ENCODE results near the gene VSTM2L.

The VSTM2L gene

GRCh38 chr20:37856932-37857660 is 45.8 kb upstream of the VSTM2L start:
- Histone ChIP-seq H3K27me3 (ENCODE audit: insufficient read depth, low read length) (no peaks in the 10 kb centered on the region), H3K36me3 (ENCODE audit: insufficient read depth, low read length) (peaks cover 35% of the 10 kb centered on the region), H3K4me2 (ENCODE audit: low read length) (no peak overlapping the region), H3K9me2 (ENCODE audit: low read depth, low read length) (no peaks in the 10 kb centered on the region), H3K79me2 (ENCODE audit: insufficient read depth, low read length) (no peaks in the 10 kb centered on the region), H3K9ac (ENCODE audit: low read length) (no peak overlapping the region), H4K20me1 (ENCODE audit: insufficient read depth, low read length) (no peaks in the 10 kb centered on the region), H2AFZ (ENCODE audit: low read length) (no peak overlapping the region), H3K27ac (ENCODE audit: low read depth, low read length, poor library complexity, severe bottlenecking) (no peak overlapping the region), H3K4me3 (ENCODE audit: low read depth, low read length, poor library complexity, severe bottlenecking) (no peak overlapping the region), H3K4me1 (ENCODE audit: insufficient read depth, low read length, severe bottlenecking) (peaks cover 5% of the 10 kb centered on the region), H3K9me3 (ENCODE audit: low read length) (no peaks in the 10 kb centered on the region), H3F3A (ENCODE audit: insufficient read depth, low read length) (no peaks in the 10 kb centered on the region)
- TF ChIP-seq EZH2 (IDR thresholded peaks at IDR 0.05; ENCODE audit: borderline replicate concordance, low read length): no peak
- no peak for TF ChIP-seq CTCF (IDR thresholded peaks at IDR 0.05; ENCODE audit: low read length)

GRCh38 chr20:37859406-37860171 is 43.3 kb upstream of the VSTM2L start:
- Histone ChIP-seq H3K27me3 (ENCODE audit: insufficient read depth, low read length) (no peaks in the 10 kb centered on the region), H3K9me2 (ENCODE audit: low read depth, low read length) (no peaks in the 10 kb centered on the region), H3K79me2 (ENCODE audit: insufficient read depth, low read length) (no peaks in the 10 kb centered on the region), H3K4me1 (ENCODE audit: insufficient read depth, low read length, severe bottlenecking) (no peaks in the 10 kb centered on the region), H3K27ac (ENCODE audit: low read depth, low read length, poor library complexity, severe bottlenecking) (no peak overlapping the region), H4K20me1 (ENCODE audit: insufficient read depth, low read length) (no peaks in the 10 kb centered on the region), H3K36me3 (ENCODE audit: insufficient read depth, low read length) (peaks cover 35% of the 10 kb centered on the region), H3K4me3 (ENCODE audit: low read depth, low read length, poor library complexity, severe bottlenecking) (no peak overlapping the region), H3K9me3 (ENCODE audit: low read length) (no peaks in the 10 kb centered on the region), H3K9ac (ENCODE audit: low read length) (no peak overlapping the region), H3F3A (ENCODE audit: insufficient read depth, low read length) (no peaks in the 10 kb centered on the region), H3K4me2 (ENCODE audit: low read length) (no peak overlapping the region), H2AFZ (ENCODE audit: low read length) (no peak overlapping the region)
- TF ChIP-seq CTCF (IDR thresholded peaks at IDR 0.05; ENCODE audit: low read length): no peak
- no peak for TF ChIP-seq EZH2 (IDR thresholded peaks at IDR 0.05; ENCODE audit: borderline replicate concordance, low read length)

GRCh38 chr20:37863289-37863688 is 39.6 kb upstream of the VSTM2L start:
- no peaks in the 10 kb centered on the region for H3F3A ChIP-seq (ENCODE audit: insufficient read depth, low read length)
- H3K27ac ChIP-seq (ENCODE audit: low read depth, low read length, poor library complexity, severe bottlenecking): no peak overlapping the region
- H3K9me2 ChIP-seq (ENCODE audit: low read depth, low read length): no peaks in the 10 kb centered on the region
- H3K9ac ChIP-seq (ENCODE audit: low read length): no peak overlapping the region
- no peaks in the 10 kb centered on the region for H3K9me3 ChIP-seq (ENCODE audit: low read length)
- no peaks in the 10 kb centered on the region for H4K20me1 ChIP-seq (ENCODE audit: insufficient read depth, low read length)
- H3K36me3 ChIP-seq (ENCODE audit: insufficient read depth, low read length): peaks cover 20% of the 10 kb centered on the region
- no peak for TF ChIP-seq CTCF (IDR thresholded peaks at IDR 0.05; ENCODE audit: low read length)
- no peaks in the 10 kb centered on the region for H3K79me2 ChIP-seq (ENCODE audit: insufficient read depth, low read length)
- no peaks in the 10 kb centered on the region for H3K4me1 ChIP-seq (ENCODE audit: insufficient read depth, low read length, severe bottlenecking)
- H3K27me3 ChIP-seq (ENCODE audit: insufficient read depth, low read length): no peaks in the 10 kb centered on the region
- H3K4me2 ChIP-seq (ENCODE audit: low read length): no peak overlapping the region
- H2AFZ ChIP-seq (ENCODE audit: low read length): no peak overlapping the region
- H3K4me3 ChIP-seq (ENCODE audit: low read depth, low read length, poor library complexity, severe bottlenecking): no peak overlapping the region

Measured in OCI-LY1 (cell line).